Activated CD4-positive, alpha-beta T cell treated with anti-CD3 and anti-CD28 coated beads, Interleukin-2, Interleukin-4, amounts not matched to agents 100 ng/mL and 50 ng/mL, durations not matched to agents 16 hours and 8 hours (primary cell): ENCODE results near the gene IBA57.

Experiments
- DNase-seq: peaks from one replicate; pipeline ENCODE4 v3.0.0-alpha.2; 2020; ENCODE audit warnings: low spot score

Gene IBA57

GRCh38 chr1:228190778-228191177 is 25.2 kb downstream of the IBA57 start:
- no peak for DNase-seq

DNA sequence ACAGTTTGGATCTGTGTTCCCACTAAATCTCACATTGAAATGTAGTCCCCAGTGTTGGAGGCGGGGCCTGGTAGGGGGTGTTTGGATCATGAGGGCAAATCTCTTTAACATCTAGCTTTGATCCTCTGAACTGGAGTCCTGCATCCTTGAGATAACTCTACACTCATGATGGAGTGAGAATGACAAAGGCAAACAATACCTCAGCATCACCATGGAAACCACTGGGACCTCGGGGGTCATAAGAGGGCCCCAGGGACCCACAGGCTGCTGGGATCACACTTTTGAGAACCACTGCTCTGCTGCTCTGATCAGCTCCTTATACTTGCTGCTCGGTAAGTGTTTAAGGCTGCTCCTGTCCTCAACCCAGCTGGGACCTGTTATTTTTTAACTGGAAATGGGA is 28.8 kb downstream of the IBA57 start:
- no peak for DNase-seq

DNA sequence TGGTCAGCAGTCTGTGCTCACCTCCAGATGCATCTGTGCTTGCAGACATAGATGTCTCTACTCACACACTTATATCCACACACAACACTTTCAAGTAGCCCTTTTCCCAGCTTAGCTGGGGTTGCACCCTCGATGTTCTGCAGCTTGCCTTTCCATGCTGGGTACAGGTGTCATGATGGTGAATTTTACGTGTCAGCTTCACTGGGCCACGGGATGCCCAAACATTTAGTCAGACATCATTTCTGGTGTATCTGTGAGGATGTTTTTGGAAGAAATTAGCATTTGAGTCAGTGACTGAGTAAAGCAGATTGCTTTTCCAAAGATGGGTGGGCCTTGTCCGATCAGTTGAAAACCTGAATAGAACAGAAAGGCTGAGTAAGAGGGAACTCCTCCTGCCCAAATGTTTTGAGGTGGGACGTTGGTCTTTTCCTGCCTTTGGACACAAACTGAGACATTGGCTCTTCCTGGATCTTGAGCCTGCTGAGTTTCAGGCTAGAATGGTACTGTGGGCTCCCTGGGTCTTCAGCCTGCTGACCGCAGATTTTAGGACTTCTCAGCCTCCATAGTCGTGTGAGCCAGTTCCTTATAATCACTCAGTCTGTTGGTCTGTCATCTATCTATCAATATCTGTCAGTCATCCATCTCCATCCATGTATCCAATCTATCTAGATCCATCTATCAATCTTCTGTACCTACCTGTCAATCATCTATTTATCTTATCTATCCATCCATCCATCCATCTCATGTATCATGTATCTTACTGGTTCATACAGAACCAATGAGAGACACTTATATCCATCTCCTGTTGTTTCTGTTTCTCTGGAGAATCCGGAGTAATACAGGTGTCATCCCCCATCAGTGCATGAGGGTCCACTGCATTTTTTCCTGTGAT is 29.6 kb downstream of the IBA57 start:
- no peak for DNase-seq

- no peak for DNase-seq
Observed at GRCh38 chr1:228197555-228198147, 32.0 kb downstream of the IBA57 start.

DNA sequence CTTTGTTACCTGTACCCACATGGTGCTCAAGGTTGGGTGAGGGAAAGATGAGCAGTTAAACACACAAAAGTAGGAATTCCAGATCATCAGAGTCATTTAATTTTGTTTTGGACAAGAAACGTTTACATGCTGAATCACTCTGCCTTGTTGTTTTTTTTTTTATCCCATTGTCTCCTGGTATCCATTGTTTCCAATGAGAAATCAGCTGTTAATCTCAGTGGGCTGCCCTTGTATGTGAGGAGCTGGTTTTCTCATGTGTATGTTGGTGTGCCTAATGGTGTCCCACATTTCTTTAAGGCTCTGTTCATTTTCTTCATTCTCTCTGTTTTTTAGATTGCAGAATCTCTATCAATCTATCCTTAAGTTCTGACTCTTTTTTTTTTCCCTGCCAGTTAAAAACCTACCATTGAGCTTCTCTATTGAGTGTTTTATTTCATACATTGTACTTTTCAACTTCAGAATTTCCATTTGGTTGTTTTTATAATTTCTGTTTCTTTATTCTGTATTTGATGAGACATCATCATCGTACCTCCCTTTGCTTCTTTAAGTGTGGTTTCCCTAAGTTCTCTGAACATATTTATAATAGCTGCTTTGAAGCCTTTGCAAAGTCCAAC is 33.5 kb downstream of the IBA57 start:
- no peak for DNase-seq

GRCh38 chr1:228204958-228205357 is 39.4 kb downstream of the IBA57 start:
- no peak for DNase-seq

DNA sequence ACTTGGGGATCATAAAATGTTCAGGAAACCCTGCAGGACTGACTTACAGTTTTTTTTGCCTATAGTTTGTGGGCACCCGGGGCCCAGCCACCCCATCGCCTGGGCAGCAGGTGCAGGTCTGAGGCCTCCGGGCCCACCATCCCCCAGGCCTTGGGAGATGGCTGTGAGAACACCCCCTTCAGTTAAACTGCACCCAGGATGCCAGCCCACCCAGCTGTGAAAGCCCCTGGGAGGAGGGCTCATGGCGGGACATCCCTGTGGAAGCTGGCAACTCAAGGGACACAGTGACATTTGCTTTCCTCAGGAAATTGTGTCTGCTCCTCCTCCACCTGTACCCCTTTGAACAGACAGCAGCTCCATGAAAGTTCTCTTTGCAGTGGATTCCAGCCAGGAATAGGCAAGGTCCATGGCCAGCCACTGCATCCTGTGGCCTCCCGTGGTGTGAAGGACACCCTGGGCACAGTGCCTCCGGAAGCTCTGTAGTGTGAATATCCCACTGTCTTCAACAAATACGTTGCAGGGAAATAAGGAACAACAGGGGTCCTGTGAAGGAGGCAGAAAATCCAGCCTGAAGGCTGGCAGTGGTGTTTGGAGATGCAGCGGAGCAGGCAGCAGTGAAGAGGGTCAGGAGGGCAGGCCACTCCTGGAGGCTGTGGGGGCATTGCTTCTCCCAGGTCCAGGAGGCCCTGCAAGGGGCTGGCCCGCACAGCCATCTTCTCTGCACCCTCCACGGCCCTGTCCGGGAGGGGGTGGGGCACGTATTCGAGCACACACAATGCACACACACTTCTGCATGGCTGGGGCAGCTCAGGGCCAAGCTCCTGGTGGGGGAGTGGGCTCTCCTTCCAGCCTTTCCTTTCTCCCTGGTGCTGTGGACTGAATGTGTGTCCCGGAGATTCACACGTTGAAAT is 40.2 kb downstream of the IBA57 start:
- no peak for DNase-seq

DNA sequence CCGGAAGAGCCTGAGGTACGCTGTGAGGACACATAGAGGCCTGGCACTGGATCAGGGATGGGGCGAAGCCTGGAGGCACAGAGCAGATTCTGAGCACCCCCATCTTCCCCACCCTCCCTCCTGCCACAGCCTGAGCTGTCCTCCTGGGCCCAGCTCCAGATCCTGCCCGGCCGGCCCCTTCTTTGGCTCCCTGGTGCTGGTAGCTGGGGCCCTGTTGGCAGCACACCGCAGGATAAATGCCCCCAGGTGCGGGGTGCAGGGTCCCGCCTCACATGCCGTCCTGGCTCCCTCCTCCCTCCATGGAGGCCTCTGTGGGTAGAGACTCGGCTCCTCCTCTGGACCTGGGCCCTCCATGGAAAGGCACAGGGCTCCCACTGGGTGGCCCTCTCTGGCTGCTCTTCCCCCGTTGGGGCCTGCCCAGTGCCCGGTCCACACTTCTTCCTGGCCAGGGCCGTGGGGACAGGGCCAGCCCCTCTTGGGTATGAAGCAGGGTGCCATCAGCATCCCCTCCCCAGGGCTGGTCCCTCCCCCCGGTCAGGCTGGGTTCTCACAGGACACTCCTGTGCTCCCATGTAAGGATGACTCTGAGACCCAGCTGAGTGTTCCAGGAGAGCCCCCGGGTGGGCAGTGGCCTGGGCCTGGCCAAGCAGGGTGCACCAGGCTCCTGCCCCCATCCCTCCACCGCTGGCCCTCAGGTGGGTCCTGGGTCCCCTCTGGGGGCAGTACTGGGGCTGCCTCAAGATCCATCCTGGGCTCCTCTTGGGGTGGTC is 41.2 kb downstream of the IBA57 start:
- no peak for DNase-seq

GRCh38 chr1:228207381-228207810 is 41.8 kb downstream of the IBA57 start:
- DNase-seq, result no peak

DNA sequence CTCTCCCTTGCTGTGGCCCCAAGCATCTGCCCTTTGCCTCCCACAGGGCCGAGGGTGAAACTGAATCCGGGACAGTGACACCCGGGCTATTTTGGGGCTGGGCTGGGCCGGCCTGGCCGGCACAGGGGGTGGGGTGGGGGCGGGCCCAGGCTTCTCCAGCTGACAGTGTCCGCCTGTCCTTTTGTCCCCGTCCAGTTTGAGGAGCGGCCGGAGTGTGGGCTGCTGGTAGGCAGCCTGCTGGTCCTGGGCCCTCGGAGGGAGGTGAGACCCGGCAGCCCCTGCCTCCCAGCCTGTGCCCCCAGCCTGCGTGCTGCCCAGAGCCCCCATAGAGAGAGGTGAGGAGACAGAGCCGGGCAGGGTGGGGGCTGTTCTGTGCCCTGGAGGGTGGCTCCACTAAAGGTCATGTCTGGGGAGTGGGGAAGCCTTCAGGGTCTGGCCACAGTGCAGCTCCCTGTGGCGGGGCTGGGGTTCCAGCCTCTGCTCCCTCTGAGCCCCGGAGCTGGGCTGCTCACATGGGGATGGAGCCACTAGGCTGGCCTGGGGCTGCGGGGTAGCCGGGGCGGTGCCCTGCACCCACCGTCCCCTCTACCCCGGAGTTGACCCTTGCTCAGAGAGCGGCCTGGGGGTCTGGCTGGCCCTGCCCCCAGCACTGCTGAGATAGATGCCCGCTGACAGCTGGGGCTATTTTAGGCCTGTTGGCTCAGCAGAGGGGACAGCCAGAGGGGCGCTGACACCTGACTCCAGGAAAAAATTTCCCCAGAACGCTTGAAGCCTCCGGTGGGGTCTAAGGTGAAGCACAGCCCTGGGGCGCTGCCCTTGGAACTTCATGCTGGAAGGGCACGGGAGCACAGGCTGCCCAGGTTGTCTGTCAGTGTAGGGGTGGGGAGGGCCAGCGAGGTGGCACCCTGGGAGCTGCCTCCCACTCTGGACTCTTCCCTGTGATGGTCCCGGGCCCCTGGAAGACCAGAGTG is 42.5 kb downstream of the IBA57 start, which contains the start of gene OBSCN:
OBSCN (plus strand) TSS at position 194 of the 971 bp plus-strand sequence. CDS start 3,740 bp downstream, outside the sequence.
- DNase-seq, result no peak

GRCh38 chr1:228208831-228209551 is 43.4 kb downstream of the IBA57 start:
- no peak for DNase-seq

GRCh38 chr1:228209657-228210056 is 44.1 kb downstream of the IBA57 start:
- no peak for DNase-seq

DNA sequence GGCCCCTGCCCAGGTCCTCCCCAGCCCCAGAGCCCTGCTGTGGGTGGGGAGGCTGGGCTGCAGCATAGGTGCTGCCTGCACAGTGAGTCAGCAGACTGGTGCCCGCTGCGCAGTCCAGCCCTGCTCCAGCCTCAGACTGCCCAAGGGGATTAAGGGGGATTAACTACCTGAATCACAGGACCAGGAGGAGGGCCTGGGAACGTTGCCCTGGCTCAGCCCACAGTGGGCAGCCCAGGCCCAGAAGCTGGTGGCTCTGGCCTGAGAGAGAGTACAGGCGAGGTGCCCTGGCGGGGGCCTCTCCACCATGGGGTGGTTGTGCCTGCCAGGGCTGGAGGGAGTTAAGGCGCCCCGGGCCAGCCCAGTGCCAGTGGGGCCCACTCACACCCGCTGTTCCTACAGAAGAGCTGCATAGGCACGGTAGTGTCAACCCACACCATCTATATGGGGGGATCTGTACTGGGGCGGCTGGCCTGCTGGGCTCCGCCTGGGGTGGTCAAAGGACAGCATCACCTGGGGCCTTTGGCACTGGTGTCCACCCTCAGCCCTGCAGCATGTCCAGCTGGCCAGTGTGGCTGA is 44.6 kb downstream of the IBA57 start:
- no peak for DNase-seq

DNA sequence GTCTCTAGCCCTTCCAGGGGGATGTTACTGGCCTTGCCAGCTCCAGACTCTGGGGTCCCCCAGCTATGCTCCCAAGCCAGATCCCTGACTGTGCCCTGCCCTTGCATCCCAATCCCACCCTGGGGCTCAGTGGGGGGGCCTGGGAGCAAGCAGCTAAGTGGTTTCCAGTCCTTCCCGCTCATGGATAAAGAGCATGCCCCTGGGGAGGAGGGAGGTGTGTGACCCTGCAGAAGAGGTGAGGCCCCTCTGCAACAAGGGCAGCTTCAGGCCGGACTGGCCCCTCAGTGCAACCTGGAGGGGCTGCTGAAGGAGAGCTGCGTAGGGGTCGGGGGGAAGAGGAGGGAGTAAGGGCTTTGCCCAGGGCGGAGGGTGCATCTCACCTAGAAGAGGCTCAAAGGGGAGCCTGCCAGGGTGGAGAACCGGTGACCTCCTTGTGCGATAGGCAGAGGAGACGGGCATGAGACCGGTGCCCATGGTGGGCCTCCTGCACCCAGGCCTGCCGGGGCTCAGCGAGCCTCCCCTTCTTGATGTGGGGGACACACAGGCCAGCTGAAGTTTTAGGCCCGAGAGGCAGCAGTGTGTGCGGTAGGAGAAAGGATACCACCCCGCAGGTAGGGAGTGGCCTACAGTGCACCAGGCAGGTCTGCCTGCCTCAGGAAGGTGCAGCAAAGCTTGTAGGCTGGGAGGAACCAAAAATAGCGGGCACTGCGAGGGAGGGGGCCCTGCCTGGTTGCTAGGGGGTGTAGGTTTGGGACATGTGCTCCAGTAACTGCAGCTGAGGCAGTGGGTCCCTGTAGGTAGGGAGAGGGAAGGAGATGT is 45.3 kb downstream of the IBA57 start:
- no peak for DNase-seq

GRCh38 chr1:228211531-228212414 is 46.2 kb downstream of the IBA57 start:
- no peak for DNase-seq

GRCh38 chr1:228212415-228212965 is 46.9 kb downstream of the IBA57 start:
- no peak for DNase-seq
